Activated CD8-positive, alpha-beta memory T cell treated with anti-CD3 and anti-CD28 coated beads for 36 hours (primary cell): Measurements from ENCODE around the gene ARID1B. TPM values are rescaled to one million over a fixed set of nuclear protein-coding genes. Genes with fewer than 3 reads are reported as not detected.

Source experiments
- CTCF ChIA-PET: fragments of 350-600 bp; sonication (Branson Sonifier 250); formaldehyde crosslinking; loops from one replicate; lab custom pipeline; 2021; ENCODE audit warnings: antibody characterized with exemption; lab: Charles Lee
- POLR2A ChIA-PET: fragments of 350-600 bp; sonication (Branson Sonifier 250); formaldehyde crosslinking; loops from one replicate; lab custom pipeline; 2021; ENCODE audit warnings: antibody characterized with exemption; lab: Charles Lee
- total RNA-seq, 2 experiments: library from RNA; stranded (reverse); gene quantifications; one replicate each; pipeline ENCODE4 v1.2.3, GENCODE V29; 2021

The ARID1B gene
- total RNA-seq, 2 experiments from 2014 or later: 48.4 to 49.5 TPM

- POLR2A ChIA-PET: no interaction called here
Observed at GRCh38 chr6:156984178-156984738, 207.1 kb downstream of the ARID1B start.

GRCh38 chr6:156985309-156985708 is 208.1 kb downstream of the ARID1B start:
- POLR2A ChIA-PET: no interaction called here
- CTCF ChIA-PET: no interaction called here

More at GRCh38 chr6:156984178-156984738, 207.1 kb downstream of the ARID1B start:
- CTCF ChIA-PET: no interaction called here

GRCh38 chr6:156988276-156989158 is 211.3 kb downstream of the ARID1B start:
- ChIA-PET CTCF (no interaction called here), POLR2A (no interaction called here)

GRCh38 chr6:156989159-156989806 is 212.1 kb downstream of the ARID1B start:
- POLR2A ChIA-PET: no interaction called here
- CTCF ChIA-PET: no interaction called here

- CTCF ChIA-PET: no interaction called here
- POLR2A ChIA-PET: no interaction called here
Observed at GRCh38 chr6:156992020-156992804, 215.0 kb downstream of the ARID1B start.

DNA sequence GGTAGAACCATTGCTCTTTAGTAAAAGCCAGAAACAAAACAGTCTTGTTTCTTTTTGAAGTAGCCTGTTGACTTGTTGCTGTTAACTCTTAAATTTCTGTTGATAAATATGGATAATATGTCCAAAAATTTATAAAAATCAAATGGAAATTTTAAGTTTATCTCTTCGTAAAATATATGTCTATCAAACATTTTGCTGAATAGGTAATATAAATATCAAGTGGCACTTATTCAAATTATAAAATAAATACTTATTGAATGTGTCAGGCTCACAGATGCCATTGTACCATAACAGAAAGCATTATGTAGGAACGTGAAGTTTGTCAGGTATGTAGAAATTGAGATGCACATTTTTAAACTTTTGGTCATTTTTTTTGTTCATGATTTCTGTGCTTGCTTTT is 216.5 kb downstream of the ARID1B start:
- POLR2A ChIA-PET: no interaction called here

DNA sequence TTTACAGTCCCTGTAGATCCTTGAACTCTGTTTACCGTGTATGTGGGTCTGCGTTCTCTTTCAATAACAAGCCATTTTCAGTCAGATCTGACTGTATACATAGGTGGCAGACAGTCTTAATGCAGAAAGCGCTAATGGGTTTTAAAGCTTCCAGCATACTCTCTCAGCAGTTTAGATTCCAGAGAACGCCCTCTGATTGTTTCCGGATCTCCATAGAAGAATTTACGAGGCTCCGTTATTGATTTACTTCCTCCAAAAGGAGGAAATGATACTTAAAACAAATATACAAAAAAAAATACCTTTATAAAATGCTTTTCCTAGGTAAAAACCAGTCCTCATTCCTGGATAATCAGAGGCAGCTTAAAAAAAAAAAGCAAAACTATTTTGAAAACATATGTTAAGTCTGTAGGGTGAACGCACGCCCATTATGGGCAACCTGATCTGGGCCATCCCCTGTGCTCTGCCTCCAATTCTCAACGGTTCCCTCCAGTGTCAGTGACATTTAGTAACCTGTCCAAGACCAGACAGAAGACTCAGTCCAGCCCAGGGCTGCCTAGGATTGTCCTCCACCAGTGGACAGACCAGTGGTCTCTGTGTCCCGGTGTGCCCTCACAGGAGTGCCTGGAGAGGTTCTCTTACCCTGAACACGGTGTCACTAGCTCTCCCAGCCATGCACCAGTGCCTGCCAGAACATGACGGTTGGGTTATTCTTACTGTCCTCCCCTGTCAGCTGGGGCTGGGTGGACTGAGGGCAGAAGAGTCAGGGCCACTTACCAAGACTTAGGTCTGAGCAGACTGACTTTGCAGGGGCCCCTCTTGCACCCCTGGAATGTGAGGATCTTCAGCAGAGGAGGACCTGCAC is 217.3 kb downstream of the ARID1B start:
- CTCF ChIA-PET: no interaction called here
- POLR2A ChIA-PET: no interaction called here

More for the DNA sequence above, 216.5 kb downstream of the ARID1B start:
- CTCF ChIA-PET: no interaction called here

- POLR2A ChIA-PET: no interaction called here
- CTCF ChIA-PET: interaction anchor here (0.6 kb wide), 1 partner anchor 1042 kb away, joined by 5 read pairs; no protein-coding TSS in a partner anchor
Observed at GRCh38 chr6:156995502-156995901, 218.3 kb downstream of the ARID1B start.

GRCh38 chr6:156996265-156996664 is 219.1 kb downstream of the ARID1B start:
- ChIA-PET POLR2A (no interaction called here), CTCF (no interaction called here)

DNA sequence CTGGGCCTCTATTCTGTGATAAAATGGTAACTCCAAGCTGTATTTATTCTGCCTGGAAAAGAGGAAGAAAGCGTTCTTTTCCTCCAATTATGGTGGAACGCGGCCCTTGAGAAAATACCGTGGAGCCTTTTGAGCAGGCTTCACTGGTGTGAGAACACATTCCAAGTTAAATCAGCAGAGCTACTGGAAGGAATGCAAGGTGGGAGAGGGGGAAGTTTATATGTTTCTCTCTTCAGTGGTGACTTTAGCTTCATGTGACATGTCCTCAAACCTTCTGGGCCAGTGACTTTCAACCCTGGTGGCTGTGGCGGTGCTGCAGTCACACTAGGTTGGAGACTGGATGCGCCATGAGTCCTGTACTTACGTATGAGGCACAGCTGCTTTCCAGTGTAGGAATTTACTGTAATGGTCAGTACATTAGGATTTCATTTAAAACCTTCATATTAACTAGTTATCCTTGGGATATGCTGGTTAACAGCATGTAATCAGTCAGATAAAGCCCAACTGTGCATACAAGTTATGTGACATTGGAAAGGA is 221.7 kb downstream of the ARID1B start:
- POLR2A ChIA-PET: no interaction called here
- CTCF ChIA-PET: no interaction called here

GRCh38 chr6:156999762-157000161 is 222.6 kb downstream of the ARID1B start:
- POLR2A ChIA-PET: no interaction called here
- CTCF ChIA-PET: no interaction called here

DNA sequence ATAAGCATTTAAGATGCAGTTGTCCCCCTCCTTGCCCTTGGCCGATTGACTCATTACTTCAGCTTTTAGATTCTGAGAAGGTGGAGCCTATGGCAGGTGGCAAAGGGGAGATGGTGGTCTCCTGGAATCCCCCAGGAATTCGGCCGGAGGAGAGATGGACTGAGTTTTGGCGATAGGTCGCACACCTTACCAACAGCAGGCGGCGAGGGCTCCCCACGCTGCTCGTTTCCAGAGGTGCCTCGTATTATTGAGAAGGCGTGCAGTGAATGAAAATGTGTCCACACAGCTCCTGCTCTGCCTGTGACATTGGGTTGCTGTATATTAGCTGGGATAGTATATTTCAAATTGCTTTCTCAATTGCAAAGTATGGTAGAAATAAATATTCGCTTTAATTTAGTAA is 224.5 kb downstream of the ARID1B start:
- ChIA-PET POLR2A (no interaction called here), CTCF (no interaction called here)

DNA sequence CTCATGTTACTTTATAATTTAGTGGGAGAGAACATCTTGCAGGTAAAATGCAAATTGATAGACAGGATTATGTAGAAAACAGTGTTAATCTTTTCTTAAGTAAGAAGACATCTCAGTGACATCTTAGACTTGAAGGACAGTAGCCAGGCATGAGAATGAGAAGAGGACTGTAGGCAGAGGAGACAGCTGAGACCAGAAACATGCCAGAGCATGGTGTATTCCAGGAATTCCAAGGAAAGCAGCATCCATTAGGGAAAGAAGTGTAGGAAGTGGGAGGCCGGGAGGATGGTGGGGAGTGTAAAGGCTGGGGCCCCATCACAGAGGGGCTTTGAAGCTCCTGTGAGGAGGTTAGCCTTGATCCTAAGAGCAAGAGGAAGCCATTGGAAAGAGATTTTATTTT is 225.6 kb downstream of the ARID1B start:
- ChIA-PET POLR2A (no interaction called here), CTCF (no interaction called here)

GRCh38 chr6:157005940-157006339 is 228.8 kb downstream of the ARID1B start:
- ChIA-PET POLR2A (no interaction called here), CTCF (no interaction called here)

- ChIA-PET POLR2A (no interaction called here), CTCF (interaction anchor here (0.6 kb wide), 1 partner anchor 214 kb away, joined by 4 read pairs; no protein-coding TSS in a partner anchor)
Observed at GRCh38 chr6:157008568-157008967, 231.4 kb downstream of the ARID1B start.

GRCh38 chr6:157012355-157012754 is 235.2 kb downstream of the ARID1B start:
- POLR2A ChIA-PET: no interaction called here

GRCh38 chr6:157013649-157014304 is 236.6 kb downstream of the ARID1B start:
- ChIA-PET POLR2A (no interaction called here), CTCF (no interaction called here)

More at GRCh38 chr6:157012355-157012754, 235.2 kb downstream of the ARID1B start:
- CTCF ChIA-PET: no interaction called here

DNA sequence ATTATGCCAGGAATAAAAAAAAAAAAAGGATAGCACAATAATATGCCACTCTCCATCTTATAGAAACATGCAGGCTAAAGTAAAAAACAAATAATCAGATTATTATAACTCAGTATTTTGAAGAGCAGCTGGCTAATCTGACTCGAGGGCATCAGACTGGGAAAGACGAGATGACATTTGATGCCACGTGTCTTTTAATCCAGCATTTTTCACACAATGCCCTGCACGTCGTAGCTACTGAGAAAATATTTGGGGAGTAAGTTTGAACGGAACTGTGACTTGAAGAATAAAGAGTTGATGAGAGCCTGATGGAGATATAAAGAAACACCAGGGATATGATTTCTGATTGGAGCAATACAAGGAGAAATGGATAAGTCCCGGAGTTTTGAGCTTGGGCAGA is 237.7 kb downstream of the ARID1B start:
- CTCF ChIA-PET: no interaction called here
- POLR2A ChIA-PET: no interaction called here
